Erythroblast (primary cell): ENCODE data around the gene DOCK1.

Source experiments
- DNase-seq, 2 experiments: peaks; one replicate each; lab custom pipeline; 2025; lab: John Stamatoyannopoulos, UW
- GATA1 ChIP-seq: IDR thresholded peaks from 2 replicates; pipeline ENCODE4 v1.6.1; 2011; ENCODE audit warnings: low read depth, mild to moderate bottlenecking, control low read depth, low read length, moderate library complexity
- POLR2A ChIP-seq: IDR thresholded peaks from 2 replicates; pipeline ENCODE4 v1.6.1; 2011; ENCODE audit warnings: mild to moderate bottlenecking, low read length

DOCK1 gene

DNA sequence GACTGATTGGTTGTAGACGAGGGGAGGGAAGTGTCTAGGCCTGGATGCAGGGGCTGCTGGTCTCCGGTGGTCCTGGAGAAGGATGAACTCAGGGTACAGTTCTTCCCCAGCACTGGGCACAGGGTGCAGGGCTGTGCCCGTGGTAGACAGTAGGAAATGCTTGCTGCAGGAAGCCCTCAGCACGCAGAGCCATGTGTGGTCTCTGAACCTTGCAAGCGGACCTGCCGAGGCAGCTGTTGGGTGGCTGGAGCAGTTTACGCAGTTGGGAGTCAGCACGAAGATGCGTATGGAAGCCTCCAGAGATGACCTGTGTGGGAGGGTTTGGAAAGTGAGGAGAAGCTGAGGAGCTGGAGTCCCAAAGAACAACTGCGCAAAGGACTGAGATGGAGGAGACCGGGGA lies 39.0 kb downstream of the DOCK1 start:
- no peak for TF ChIP-seq GATA1
- no peak for TF ChIP-seq POLR2A
- no peak for DNase-seq

DNA sequence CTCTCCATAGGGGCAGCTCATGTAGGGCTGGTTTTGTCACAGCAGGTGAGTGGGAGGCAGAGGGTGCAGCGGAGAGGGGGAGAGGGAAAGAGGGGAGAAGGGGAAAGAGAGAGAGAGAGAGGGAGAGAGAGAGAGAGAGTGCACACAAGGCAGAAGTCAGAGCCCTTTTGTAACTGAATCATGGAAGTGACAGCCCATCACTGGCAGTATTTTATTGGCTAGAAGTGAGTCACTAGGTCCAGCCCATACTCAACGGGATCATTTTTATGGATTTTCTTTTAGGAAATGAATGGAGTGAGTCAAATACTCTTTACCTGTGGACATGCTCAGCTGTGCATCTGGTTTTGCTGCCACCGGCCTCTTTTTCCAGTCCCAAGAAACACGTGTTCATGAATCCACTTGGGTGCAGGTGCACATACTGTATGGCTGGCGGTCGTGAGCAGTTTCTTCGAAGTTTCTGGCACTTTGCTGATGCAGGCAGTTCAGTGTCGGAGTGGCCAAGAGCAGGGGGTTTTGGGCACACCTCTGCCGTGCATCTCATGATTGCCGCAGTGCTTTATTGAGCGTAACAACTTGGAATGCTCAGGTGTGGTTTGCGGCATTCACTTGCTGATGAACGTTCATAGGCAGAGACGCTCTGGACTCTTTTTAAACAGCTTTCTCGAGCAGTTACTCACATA lies 40.3 kb downstream of the DOCK1 start:
- DNase-seq: no peak

DNA sequence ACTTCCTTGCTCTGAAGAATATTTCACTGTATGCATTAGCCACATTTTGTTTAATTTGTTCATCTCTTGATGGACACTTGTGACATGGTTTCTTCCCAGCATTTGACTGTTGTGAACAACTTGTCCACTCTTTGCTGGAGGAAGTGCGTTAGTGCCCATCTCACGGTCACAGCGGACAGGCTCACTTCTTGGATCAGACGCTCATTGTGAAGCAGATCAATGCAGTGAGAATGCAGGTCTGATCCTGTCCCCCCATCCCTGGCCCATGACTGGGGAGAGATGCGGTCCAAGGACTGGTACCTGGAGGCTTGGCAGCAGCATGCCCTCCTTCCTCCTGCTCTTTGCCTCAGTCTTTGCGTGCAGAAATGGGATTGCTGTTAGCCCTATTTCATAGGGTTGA lies 41.5 kb downstream of the DOCK1 start:
- no peak for TF ChIP-seq GATA1
- no peak for TF ChIP-seq POLR2A
- DNase-seq: no peak

More for the DNA sequence above, 40.3 kb downstream of the DOCK1 start:
- TF ChIP-seq POLR2A (no peak), GATA1 (no peak)

GRCh38 chr10:126948355-126949160 lies 43.3 kb downstream of the DOCK1 start:
- no peak for DNase-seq
- TF ChIP-seq GATA1 (no peak), POLR2A (no peak)

GRCh38 chr10:126949161-126949503 lies 43.9 kb downstream of the DOCK1 start:
- TF ChIP-seq POLR2A: no peak
- TF ChIP-seq GATA1: no peak
- no peak for DNase-seq

DNA sequence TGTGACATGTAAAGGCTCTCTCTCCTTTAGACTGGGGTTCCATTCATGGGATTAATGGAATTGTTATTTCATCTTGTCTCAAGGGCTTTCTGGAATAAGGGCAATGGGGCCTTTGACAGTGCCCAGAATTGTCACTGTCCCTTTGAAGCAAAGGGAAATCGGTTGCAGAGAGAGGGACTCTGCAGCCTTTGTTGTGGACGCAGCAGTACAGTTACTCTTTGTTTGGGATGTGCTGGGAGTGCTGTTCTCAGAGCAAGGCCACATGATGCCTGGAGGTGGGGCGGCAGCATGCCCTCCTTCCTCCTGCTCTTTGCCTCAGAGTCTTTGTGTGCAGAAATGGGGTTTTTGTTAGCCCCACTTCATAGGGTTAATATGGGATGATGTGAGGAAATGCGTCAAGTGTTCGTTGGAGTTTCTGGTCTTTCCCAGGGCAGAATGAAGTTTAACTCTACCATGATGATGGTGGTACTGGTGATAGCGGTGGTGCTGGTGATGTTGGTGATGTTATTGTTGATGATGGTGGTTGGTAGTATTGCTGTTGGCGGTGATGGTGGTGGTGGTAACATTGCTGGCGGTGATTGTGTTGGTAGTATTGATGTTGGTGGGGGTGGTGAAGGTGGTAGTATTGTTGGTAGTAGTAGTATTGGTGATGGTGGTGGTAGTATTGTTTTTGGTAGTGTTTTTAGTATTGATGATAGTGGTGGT lies 45.3 kb downstream of the DOCK1 start:
- no peak for DNase-seq
- no peak for TF ChIP-seq GATA1
- TF ChIP-seq POLR2A: no peak

GRCh38 chr10:126953886-126954285 lies 48.7 kb downstream of the DOCK1 start:
- no peak for TF ChIP-seq GATA1
- TF ChIP-seq POLR2A: no peak
- DNase-seq: no peak

DNA sequence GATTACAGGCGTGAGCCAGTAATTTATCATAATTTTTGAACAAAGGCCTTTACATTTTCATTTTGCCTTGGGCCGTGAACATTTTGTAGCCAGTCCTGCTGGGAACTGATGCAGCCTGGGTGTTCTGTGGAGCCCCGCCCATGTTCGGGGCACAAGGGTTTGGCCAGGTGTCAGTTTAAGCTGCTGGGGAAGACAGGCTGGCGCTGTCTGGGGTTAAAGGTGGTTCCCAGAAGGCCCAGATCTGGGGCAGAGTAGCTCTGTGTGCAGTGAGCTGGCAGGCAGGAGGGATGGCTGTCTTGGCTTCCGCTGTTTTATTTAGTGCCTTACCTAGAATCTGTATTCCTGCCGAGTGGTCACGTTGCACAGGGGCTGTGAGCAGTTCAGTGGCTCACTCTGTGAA lies 50.2 kb downstream of the DOCK1 start:
- TF ChIP-seq POLR2A (no peak), GATA1 (no peak)
- DNase-seq: no peak

DNA sequence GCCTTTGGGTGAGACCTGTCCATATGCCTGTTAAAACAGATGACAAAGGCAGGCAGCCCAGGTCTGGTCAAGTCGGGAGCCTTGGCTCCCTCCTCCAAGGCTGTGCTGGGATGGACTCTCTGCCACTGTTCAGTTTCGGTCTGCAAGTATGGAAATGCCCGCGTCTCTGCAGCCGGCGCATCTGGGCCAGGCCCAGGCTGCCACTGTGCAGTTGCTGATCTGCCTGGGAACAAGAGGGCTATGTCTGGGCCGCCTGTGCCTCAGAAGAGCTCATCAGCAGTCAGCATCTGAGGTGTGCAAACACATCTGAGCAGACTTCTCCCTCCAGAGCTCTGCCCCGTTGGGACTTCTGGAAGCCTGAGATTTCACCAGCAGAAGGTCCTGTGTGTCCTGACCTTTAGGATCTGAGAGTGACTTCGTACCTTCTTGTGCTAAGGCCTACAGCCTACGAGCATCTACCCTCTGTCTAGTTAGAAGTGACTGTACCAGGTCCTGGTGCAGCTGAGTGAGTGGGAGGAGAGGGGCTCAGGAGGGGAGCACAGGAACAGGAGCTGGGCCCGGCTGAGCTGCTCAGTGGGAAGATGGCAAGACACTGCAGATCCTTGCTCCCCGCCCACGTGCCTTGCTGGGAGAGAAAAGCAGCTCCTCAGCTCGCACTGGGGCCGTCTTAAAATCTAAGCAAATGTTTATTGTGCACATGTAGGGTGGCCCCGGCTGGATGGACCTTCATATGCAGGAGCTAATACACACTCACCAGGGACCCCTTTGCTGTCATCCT lies 50.9 kb downstream of the DOCK1 start:
- TF ChIP-seq GATA1 (no peak), POLR2A (no peak)
- DNase-seq: no peak

DNA sequence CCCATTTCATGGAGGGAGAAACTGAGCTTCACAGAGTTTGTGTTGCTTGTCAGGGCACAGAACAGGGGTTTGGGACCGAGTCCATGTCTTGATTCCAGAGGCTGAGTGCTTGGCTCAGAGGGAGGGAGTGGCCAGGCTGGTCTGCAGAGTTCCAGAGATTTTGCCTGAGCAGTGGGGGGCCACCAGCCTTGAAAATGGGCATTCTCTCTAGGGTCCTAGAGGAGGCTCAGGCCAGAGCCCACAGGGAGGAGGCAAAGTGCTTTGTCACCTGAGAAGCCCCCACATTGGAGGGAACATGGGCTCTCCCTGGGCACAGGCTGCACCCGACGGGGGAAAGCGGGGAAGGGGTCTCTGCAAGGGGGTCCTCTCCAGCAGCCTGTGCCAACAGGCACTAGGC lies 51.5 kb downstream of the DOCK1 start:
- TF ChIP-seq GATA1 (no peak), POLR2A (no peak)
- no peak for DNase-seq

DNA sequence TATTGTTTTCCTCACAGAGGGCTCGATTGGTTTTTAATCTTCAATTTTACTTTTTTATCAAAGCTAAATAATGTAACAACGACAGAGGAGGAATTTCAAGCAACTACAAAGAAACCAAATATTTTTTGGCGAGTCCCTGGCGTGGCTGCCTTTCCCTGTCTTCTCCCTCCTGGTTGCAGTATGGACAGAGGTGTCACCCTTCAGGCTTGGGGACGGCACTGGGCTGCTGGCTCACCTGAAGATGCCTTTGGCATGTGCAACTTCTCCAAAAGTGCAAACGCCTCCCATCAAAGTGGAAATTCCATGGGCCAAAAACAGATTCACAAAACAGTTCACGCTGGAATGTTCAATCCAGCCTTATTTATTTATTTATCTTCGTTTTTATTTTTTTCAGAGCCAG lies 51.9 kb downstream of the DOCK1 start:
- DNase-seq: no peak
- TF ChIP-seq POLR2A (no peak), GATA1 (no peak)

GRCh38 chr10:126959431-126959830 lies 54.2 kb downstream of the DOCK1 start:
- DNase-seq: no peak
- no peak for TF ChIP-seq POLR2A
- TF ChIP-seq GATA1: no peak

DNA sequence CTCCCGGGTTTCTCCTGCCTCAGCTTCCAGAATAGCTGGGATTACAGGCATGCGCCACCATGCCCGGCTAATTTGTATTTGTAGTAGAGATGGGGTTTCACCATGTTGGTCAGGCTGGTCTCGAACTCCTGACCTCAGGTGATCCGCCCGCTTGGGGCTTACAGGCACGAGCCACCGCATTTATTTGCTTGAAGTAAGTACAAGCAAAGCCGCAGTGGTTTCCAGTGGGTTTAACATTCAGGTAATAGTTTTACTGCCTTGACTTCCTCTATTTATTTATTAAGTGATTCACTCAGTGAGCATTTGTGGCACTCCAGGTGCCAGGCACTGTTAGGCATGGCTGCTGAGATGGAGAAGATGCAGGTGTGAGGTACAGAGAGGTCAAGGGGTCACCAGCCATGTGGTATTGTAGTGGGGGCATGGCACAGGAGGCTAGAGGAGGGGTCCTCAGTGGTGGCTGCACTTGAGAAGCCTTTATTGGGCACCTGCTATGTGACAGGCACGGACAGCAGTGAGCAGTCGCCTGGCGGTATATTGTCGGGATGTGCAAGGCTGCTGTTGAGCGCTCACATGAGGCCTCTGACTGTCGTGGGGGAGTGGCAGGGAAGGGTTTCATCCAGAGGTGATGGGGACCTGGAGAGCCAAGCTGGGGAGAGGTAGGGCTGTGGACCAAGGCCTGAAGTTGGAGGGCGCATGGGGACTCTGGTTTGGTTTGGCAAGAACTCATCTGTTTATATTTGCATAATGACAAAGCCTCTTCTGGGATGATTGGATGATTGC lies 54.9 kb downstream of the DOCK1 start:
- no peak for TF ChIP-seq GATA1
- no peak for TF ChIP-seq POLR2A
- no peak for DNase-seq

DNA sequence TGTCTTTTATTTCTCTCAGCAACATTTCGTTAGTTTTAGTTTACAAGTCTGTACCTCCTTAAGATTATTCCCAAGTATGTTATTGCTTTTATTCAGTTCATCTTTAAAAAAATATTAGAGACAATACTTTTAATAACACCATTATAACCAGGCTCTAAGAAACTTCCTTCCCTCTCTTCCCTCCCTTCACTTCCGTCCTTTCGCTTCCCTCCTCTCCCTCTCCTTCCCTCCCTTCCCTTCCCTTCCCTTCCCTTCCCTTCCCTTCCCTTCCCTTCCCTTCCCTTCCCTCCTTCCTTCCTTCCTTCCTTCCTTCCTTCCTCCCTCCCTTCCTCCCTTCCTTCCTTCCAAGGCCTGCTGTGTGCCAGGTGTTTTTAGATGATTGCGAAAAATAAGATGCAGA lies 58.1 kb downstream of the DOCK1 start:
- DNase-seq: no peak
- TF ChIP-seq POLR2A (no peak), GATA1 (no peak)
